ENCODE data around the gene DICER1.

Gene DICER1

DNA sequence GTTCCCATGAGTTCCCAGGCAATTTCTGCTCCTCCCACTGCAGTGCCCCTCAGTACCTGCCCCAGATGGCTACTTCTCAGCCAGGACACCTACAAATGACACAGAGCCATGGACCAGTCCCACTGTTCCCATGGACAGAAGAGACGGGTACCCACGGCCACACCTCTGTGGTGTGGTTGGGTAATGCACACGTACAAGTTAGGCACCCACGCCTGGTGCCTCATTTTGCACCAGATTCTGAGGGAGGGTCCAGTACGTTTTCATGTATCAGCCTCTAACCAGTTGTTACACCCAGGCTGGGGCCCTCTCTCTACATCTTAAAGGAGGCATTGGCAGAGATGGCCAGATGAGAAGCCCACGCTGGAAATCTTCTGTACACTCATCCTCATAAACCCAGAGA lies 114.0 kb downstream of the DICER1 start:
- in situ Hi-C loops (cut with MboI; ENCODE audit: low sequenced_read_pairs): no loop called here

DNA sequence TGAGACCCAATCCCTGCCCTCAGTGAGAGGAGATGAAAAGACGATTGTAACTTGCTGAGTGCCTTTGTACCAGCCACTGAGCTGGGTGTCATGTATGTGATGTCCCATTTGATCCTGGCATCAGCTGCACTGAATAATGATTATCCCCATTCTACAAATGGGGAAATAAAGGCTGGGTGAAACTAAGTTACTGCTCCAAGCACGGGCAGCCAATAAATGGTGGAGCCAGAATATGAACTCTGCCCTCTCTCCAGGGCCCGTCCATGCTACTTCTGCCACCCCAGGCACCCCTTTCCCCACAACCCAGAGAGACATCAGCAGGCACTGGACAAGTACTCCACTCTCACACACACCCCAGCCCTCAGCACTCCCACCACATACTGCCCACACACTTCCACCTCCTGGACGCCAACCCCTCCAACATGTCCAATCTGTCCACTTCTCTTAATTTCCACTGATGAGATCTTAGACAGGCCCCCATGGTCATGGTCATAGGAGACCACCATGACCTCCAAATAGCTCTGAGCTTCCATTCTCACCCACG lies 115.8 kb downstream of the DICER1 start:
- in situ Hi-C loops (cut with MboI; ENCODE audit: low sequenced_read_pairs): no loop called here

DNA sequence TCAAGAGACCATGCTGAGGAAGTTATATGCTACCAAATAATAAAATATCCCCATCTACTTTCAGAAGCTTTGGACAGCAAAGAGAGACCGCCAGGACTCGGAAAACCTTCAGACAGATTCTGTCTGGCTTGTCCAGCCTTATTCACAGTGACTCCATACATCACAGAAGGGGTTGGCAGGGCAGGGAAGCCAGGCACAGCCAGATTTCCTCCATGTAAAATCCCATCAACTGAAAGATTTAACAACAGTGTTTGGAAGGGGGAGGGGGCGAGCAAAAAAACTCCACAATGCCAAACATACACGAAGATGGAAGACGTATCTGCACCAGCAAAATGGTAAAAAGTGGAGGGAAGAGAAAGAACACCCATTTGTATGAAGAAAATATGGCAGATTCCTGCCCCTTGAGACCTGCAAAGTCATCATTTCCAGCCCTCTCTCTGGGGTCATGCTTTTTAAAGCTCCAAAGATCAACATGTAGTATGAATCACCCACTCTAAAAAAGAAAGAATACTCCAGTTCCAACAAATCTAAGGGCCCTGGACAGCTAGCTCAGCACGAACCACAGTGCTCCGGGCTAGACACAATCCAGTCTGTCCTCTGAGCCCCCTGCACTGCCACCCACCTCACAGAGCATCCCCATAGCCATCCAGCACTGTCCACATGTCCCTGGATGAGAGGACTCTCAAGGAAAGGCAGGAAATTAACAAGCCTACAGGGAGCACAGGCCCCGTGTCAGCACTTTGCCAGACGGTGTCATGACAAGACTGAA lies 116.4 kb downstream of the DICER1 start:
- in situ Hi-C loops (cut with MboI; ENCODE audit: low sequenced_read_pairs): no loop called here

DNA sequence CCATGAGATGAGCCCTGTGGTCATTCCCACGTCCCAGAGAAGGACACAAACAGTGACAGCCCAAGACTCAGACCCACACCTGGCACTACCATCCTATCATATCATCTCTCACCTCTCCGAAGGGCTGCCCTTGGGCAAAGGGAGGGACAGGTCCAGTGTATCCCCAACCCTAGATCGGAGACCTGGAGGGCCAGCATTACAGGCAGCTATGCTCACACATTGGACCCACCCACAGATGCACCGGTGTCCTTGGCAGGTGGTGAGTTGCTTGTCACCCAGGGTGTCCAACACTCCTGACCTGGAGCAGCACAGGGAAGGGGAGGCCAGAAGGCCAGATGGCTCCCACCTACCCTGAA lies 117.4 kb downstream of the DICER1 start:
- in situ Hi-C loops (cut with MboI; ENCODE audit: low sequenced_read_pairs): no loop called here

DNA sequence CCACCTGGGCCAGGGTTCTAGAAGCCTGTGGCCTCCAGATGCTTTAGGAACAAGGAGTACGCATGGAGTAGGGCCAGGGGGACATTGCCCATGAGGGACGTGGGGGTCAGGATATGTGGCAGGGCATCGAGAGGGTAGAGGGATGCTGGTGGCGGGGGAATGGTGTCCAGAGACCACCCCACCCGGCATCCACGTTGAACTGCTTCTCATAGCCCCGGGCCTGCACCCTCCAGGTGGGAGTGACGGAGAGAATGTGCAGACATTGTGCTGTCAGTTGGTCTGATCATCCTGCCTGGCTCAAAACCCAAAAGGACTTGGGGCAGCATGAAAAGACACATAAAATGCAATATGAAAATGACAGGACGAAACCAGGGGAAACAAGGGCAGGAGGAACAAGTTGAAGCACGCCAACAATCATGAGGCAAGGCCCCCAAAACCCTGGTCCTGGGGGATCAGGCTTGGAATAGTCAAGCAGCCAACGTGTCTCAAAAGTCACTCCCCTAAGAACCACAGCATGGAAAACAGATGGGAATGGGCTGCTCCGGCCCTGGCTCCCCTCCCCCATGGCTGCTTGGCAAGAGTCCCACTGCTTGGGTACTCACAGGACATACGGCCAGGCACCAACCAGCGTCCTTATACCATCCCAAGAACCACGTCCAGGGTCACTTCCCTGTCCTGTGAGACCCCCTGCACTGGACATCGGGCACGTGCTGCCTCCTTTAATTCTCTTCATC lies 117.9 kb downstream of the DICER1 start:
- in situ Hi-C loops (cut with MboI; ENCODE audit: low sequenced_read_pairs): no loop called here

DNA sequence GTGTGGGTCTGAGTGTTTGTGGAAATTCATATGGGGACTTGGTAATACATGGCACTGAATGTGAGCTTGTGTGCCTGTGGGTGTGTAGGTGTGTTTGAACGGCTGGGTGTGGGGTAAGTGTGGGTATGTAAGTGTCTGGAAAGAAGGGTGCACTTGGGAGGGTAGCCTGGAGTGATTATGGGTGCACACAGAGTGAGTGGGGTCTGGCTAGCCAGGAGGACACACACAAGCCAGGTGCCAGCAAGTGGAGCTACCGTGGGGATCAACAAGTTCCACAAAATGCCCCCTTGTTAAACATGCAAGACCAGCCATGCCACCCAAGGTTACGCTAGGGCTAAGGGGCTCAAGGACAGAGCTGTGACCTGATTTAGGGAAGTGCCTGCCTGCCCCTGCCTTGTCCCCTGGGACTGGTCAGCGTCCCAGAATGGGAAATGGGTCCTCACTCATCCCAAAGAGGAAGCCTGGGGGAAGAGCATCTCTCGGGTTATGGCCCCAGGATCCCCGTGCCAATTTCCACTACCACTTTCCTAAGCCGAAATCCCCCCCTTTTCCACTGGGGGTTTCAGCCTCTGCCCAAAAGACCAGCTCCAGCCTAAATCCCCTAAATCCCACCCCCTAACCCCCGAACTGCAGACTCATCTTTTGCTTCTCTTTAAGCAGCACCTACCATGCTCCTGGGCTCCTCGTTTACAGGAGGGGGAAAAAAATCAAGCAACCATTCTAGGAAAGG lies 118.6 kb downstream of the DICER1 start:
- in situ Hi-C loops (cut with MboI; ENCODE audit: low sequenced_read_pairs): no loop called here

DNA sequence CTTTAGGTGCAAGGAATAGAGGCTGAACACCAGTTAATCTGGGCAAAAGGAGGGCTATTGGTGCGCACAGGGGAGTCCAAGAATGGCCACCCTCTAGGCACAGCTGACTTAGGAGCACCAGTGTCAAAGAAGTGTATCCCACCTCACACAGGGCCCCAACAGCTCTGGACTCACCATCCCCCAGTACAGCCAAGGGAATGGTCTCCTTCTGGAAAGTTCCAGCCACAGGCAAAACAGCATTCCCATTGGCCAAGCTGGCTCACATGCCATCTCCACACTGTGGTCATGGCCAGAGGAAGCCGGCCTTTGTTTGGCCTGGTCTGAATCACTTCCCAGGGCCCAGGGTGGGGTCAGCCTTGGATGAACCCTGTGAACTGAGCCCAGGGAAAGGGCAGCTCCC lies 120.1 kb downstream of the DICER1 start:
- in situ Hi-C loops (cut with MboI; ENCODE audit: low sequenced_read_pairs): no loop called here
